ENCODE results near the gene PLA2G6. TPM values are rescaled to one million over a fixed set of nuclear protein-coding genes. Genes with fewer than 3 reads are reported as not detected.

PLA2G6 gene
- total and polyA plus RNA-seq, 2 of the 13 experiments (the other 11 are each of a cell fraction or from before 2014, with no cell fraction given): 4.8 to 11.5 TPM

GRCh38 chr22:38218661-38219622 is 37.3 kb upstream of the PLA2G6 start (continued):
- TF ChIP-seq FOSL2 (CRISPR knock-in tag; IDR thresholded peaks at IDR 0.05): peak; percentile 91
- TF ChIP-seq ZNF891 (CRISPR knock-in tag; IDR thresholded peaks at IDR 0.05): peak; percentile 78
- peak; percentile 70 for TF ChIP-seq ZNF18 (CRISPR knock-in tag; IDR thresholded peaks at IDR 0.05; ENCODE audit: insufficient replicate concordance)
- TF ChIP-seq THAP11 (CRISPR knock-in tag; IDR thresholded peaks at IDR 0.05): peak; percentile 54; the same call in 1 of the 2 replicates
- peak; percentile 91 for TF ChIP-seq MYC (CRISPR knock-in tag; IDR thresholded peaks at IDR 0.05; ENCODE audit: borderline replicate concordance)
- TF ChIP-seq ZNF605 (CRISPR knock-in tag; IDR thresholded peaks at IDR 0.05): peak; percentile 78
- TF ChIP-seq ZNF407 (CRISPR knock-in tag; IDR thresholded peaks at IDR 0.05; ENCODE audit: not compliant biosample characterization): peak; percentile 40
- no peak for TF ChIP-seq NFE2L2 (IDR thresholded peaks at IDR 0.05; ENCODE audit: low read length)
- peak; percentile 87 for TF ChIP-seq ETV5 (CRISPR knock-in tag; IDR thresholded peaks at IDR 0.05; ENCODE audit: borderline replicate concordance)
- peak in 1 of 2 experiments; percentile 43; a peak in 1 of 4 replicates for TF ChIP-seq EP300 (IDR thresholded peaks at IDR 0.05; ENCODE audit: low read depth in 2 of 2, low read length in 2 of 2)
- peak; percentile 70 for TF ChIP-seq EP300 (CRISPR knock-in tag; IDR thresholded peaks at IDR 0.05; ENCODE audit: borderline replicate concordance)
- TF ChIP-seq ZNF713 (CRISPR knock-in tag; IDR thresholded peaks at IDR 0.05): no peak
- TF ChIP-seq ZNF264 (CRISPR knock-in tag; IDR thresholded peaks at IDR 0.05): peak; percentile 48; the same call in 1 of the 2 replicates
- TF ChIP-seq ZNF841 (CRISPR knock-in tag; IDR thresholded peaks at IDR 0.05; ENCODE audit: borderline replicate concordance): no peak
- peak; percentile 100 for TF ChIP-seq RELA (CRISPR knock-in tag; IDR thresholded peaks at IDR 0.05)
- peak; percentile 62; the same call in 1 of the 2 replicates for TF ChIP-seq MEIS2 (CRISPR knock-in tag; IDR thresholded peaks at IDR 0.05)
- no peak for TF ChIP-seq PHB2 (IDR thresholded peaks at IDR 0.05; ENCODE audit: partially characterized antibody)
- TF ChIP-seq CBX1 (IDR thresholded peaks at IDR 0.05; ENCODE audit: low read depth): peak; percentile 48
- 0 out of 2 replicates have a peak, but pooled peaks have one; percentile 71 for TF ChIP-seq ZNF572 (CRISPR knock-in tag; IDR thresholded peaks at IDR 0.05)
- TF ChIP-seq FOXJ3 (CRISPR knock-in tag; IDR thresholded peaks at IDR 0.05; ENCODE audit: borderline replicate concordance): peak; percentile 60; the same call in 1 of the 2 replicates
